A673 (cell line): ENCODE measurements around the gene MOCOS. TPM values are rescaled to one million over a fixed set of nuclear protein-coding genes. Genes with fewer than 3 reads are reported as not detected.

Experiments
- BruUV-seq: library from RNA; stranded (reverse); fragments of 400-500 nt; replicated peaks from 2 replicates; lab custom pipeline; 2021; lab: Mats Ljungman, UMichigan
- CTCF ChIA-PET: fragments of 300-600 bp; sonication (Branson Sonifier 250); formaldehyde crosslinking; loops from one replicate; lab custom pipeline; 2022; ENCODE audit warnings: antibody characterized with exemption; lab: Charles Lee
- POLR2A ChIA-PET: fragments of 300-600 bp; sonication (Branson Sonifier 250); formaldehyde crosslinking; loops from one replicate; lab custom pipeline; 2022; ENCODE audit warnings: antibody characterized with exemption; ENCODE audit not compliant: low non-redundant PET; lab: Charles Lee
- DNase-seq: peaks from one replicate; pipeline ENCODE4 v3.0.0-alpha.2; 2015; ENCODE audit warnings: low spot score
- H3K27ac ChIP-seq: fragments of 200-600 bp; sonication (generic); 2 replicates; pipeline ENCODE4 v1.5.1; 2016; ENCODE audit warnings: mixed run types, low read depth, mild to moderate bottlenecking, mixed read lengths, antibody characterized with exemption, low read length; ENCODE audit not compliant: poor library complexity, severe bottlenecking
- H3K27me3 ChIP-seq: fragments of 200-600 bp; sonication (generic); replicated peaks from 2 replicates; pipeline ENCODE4 v1.6.1; 2017; ENCODE audit warnings: mixed run types, low read depth, mild to moderate bottlenecking, mixed read lengths, antibody characterized with exemption, low read length; ENCODE audit not compliant: insufficient read depth, poor library complexity
- H3K36me3 ChIP-seq: fragments of 200-600 bp; sonication (generic); 2 replicates; pipeline ENCODE4 v1.6.1; 2016; ENCODE audit warnings: mixed run types, mild to moderate bottlenecking, mixed read lengths, antibody characterized with exemption, low read length; ENCODE audit not compliant: insufficient read depth, poor library complexity, severe bottlenecking
- H3K4me1 ChIP-seq: fragments of 200-600 bp; sonication (generic); 2 replicates; pipeline ENCODE4 v1.6.1; 2017; ENCODE audit warnings: mixed run types, mild to moderate bottlenecking, mixed read lengths, antibody characterized with exemption, low read length; ENCODE audit not compliant: insufficient read depth, poor library complexity, severe bottlenecking
- H3K4me3 ChIP-seq: fragments of 200-600 bp; sonication (generic); 2 replicates; pipeline ENCODE4 v1.5.1; 2016; ENCODE audit warnings: low read depth, mixed run types, mild to moderate bottlenecking, mixed read lengths, low read length; ENCODE audit not compliant: poor library complexity, severe bottlenecking
- H3K9me3 ChIP-seq: fragments of 200-600 bp; sonication (generic); 2 replicates; pipeline ENCODE4 v1.6.1; 2016; ENCODE audit warnings: mixed run types, low read depth, mild to moderate bottlenecking, mixed read lengths, antibody characterized with exemption, low read length; ENCODE audit not compliant: poor library complexity, severe bottlenecking
- CTCF ChIP-seq: fragments of 300-800, 200-600 bp; sonication (generic); conservative IDR thresholded peaks from 2 replicates; pipeline ENCODE4 v1.5.1; 2017; ENCODE audit warnings: low read depth, mild to moderate bottlenecking, antibody characterized with exemption, low read length, moderate library complexity, mixed read lengths
- EZH2 ChIP-seq: fragments of 200-600 bp; sonication (generic); IDR thresholded peaks from 2 replicates; pipeline ENCODE4 v1.6.1; 2017; ENCODE audit warnings: borderline replicate concordance, low read depth, mild to moderate bottlenecking, mixed read lengths, antibody characterized with exemption, low read length; ENCODE audit not compliant: poor library complexity, severe bottlenecking
- intact Hi-C: fragments of 100-400 bp; cut with micrococcal nuclease; formaldehyde crosslinking; loops from one replicate; pipeline ENCODE4 v1.10.0; 2022; ENCODE audit not compliant: unreplicated experiment
- total RNA-seq: library from RNA; stranded (reverse); gene quantifications from 2 replicates; pipeline ENCODE4 v1.2.3, GENCODE V29; 2021

Gene MOCOS
- total RNA-seq, 1 experiment from 2014 or later = not detected

GRCh38 chr18:36197511-36198166, 10.3 kb downstream of the MOCOS start:
- no peak overlapping the region for H3K4me3 ChIP-seq
- no peaks in the 10 kb centered on the region for H3K9me3 ChIP-seq
- H3K36me3 ChIP-seq = no peaks in the 10 kb centered on the region
- no TSS peak for BruUV-seq
- no peak for DNase-seq
- H3K4me1 ChIP-seq = no peaks in the 10 kb centered on the region
- no peaks in the 10 kb centered on the region for H3K27me3 ChIP-seq
- TF ChIP-seq EZH2 (no peak), CTCF (no peak)
- ChIA-PET POLR2A (no interaction called here), CTCF (no interaction called here)
- intact Hi-C loops = no loop called here
- no peak overlapping the region for H3K27ac ChIP-seq

- ChIA-PET CTCF (no interaction called here), POLR2A (no interaction called here)
- Histone ChIP-seq H3K36me3 (no peaks in the 10 kb centered on the region), H3K27ac (no peak overlapping the region), H3K4me1 (no peaks in the 10 kb centered on the region), H3K4me3 (no peak overlapping the region), H3K27me3 (no peaks in the 10 kb centered on the region), H3K9me3 (no peaks in the 10 kb centered on the region)
- BruUV-seq = no TSS peak
- intact Hi-C loops = loop anchor here (10.0 kb wide), 1 partner anchor 495 kb away; no protein-coding TSS in a partner anchor
- TF ChIP-seq CTCF (no peak), EZH2 (no peak)
- no peak for DNase-seq
Measured at GRCh38 chr18:36199691-36200295, 12.5 kb downstream of the MOCOS start.

- Histone ChIP-seq H3K27me3 (no peaks in the 10 kb centered on the region), H3K9me3 (no peaks in the 10 kb centered on the region), H3K4me1 (no peaks in the 10 kb centered on the region), H3K36me3 (no peaks in the 10 kb centered on the region), H3K27ac (no peak overlapping the region), H3K4me3 (no peak overlapping the region)
- ChIA-PET POLR2A (no interaction called here), CTCF (no interaction called here)
- intact Hi-C loops = loop anchor here (10.0 kb wide), 1 partner anchor 494 kb away; no protein-coding TSS in a partner anchor
- no TSS peak for BruUV-seq
- no peak for TF ChIP-seq CTCF
- no peak for TF ChIP-seq EZH2
- no peak for DNase-seq
Measured at GRCh38 chr18:36200354-36200771, 13.1 kb downstream of the MOCOS start.
